Ovary (tissue), 9 donors: ENCODE data around the gene PCSK1N. TPM values are rescaled to one million over a fixed set of nuclear protein-coding genes. Genes with fewer than 3 reads are reported as not detected.

Experiments
- DNase-seq, 5 donors: peaks; one replicate each; pipeline ENCODE4 v3.0.0-alpha.2; 2019 to 2020
- H3K27ac ChIP-seq, 2 donors: fragments of 200-600 bp; one replicate each; pipeline versions ENCODE4 v1.5.1 to v1.8.0; 2019 to 2022
- H3K27me3 ChIP-seq: fragments of 200-600 bp; one replicate; pipeline ENCODE4 v1.8.0; 2022
- H3K36me3 ChIP-seq: fragments of 200-600 bp; sonication (generic); one replicate; pipeline ENCODE4 v1.5.1; 2019
- H3K4me1 ChIP-seq: one replicate; pipeline ENCODE4 v1.8.1; 2013; ENCODE audit warnings: mild to moderate bottlenecking, moderate library complexity; ENCODE audit not compliant: insufficient read depth
- H3K4me3 ChIP-seq: fragments of 200-600 bp; sonication (generic); one replicate; pipeline ENCODE4 v1.5.1; 2017
- H3K9me3 ChIP-seq, 2 donors: fragments of 200-600 bp in 1 of 2; sonication (generic) in 1 of 2; one replicate each; pipeline versions ENCODE4 v1.5.1 to v1.8.1; 2013 to 2019; ENCODE audit warnings: mild to moderate bottlenecking in 1 of 2, moderate library complexity in 1 of 2
- EP300 ChIP-seq: sonication (generic); formaldehyde crosslinking; IDR thresholded peaks from one replicate; pipeline ENCODE4 v1.6.1; 2017; ENCODE audit warnings: antibody characterized with exemption
- POLR2A ChIP-seq: fragments of 450-650 bp; IDR thresholded peaks from one replicate; pipeline ENCODE4 v1.6.1; 2017; ENCODE audit warnings: antibody characterized with exemption, mild to moderate bottlenecking, moderate library complexity
- WGBS, 3 donors: extraction: QIAGEN DNeasy Blood & Tissue Kit in 1 of 3; methylation state at CpG; one replicate each; pipeline versions ENCODE4 v1.1.5 to v1.1.7; 2013 to 2017; 5-methylcytosine and 5-hydroxymethylcytosine counted together
- intact Hi-C, 4 donors: fragments of 100-400 bp; cut with DNase I; formaldehyde crosslinking; loops; one replicate each; pipeline versions ENCODE4 v1.11.0 to v1.15.1; 2022 to 2023
- polyA plus RNA-seq, 2 donors: library from polyadenylated mRNA; stranded (reverse); fragments of 200-250 nt in 1 of 2; fragments of 350-450 nt in 1 of 2; fragmentation: Illumina TruSeq in 1 of 2; extraction: RNeasy Lipid Tissue Mini Kit (QIAGEN cat#74804) in 1 of 2; gene quantifications; one replicate each; pipeline ENCODE4 v1.2.3, GENCODE V29; 2013 to 2014
- total RNA-seq, 7 donors: library from RNA; depleted of rRNA in 2 of 7; stranded (reverse); fragments of >200 nt in 2 of 7; fragmentation: NEBNext Ultra II Directional in 3 of 7; extraction: Animal tissue kit (Norgen Biotek cat#: 25700) in 3 of 7; gene quantifications; one replicate each; pipeline versions ENCODE4 v1.1.0 to v1.2.4, GENCODE V29; 2016 to 2023
- TF ChIP-seq, protein P1 (sequence below), 3 donors: fragments of 450-650 bp in 2 of 3; fragments of 200-600 bp in 1 of 3; IDR thresholded peaks; one replicate each; pipeline versions ENCODE4 v1.5.1 to v1.8.0; 2016 to 2022; ENCODE audit warnings: antibody characterized with exemption in 3 of 3, mild to moderate bottlenecking in 1 of 3
- donor health status: DM: no; HTN: no; CAD: no; lungs with moderate emphysema.
- donor health status: DM: no; HTN: no; CAD: no.
- donor health status: Bipolar disorder and iron deficiency.
- donor health status: DM: yes; HTN: yes; CAD: no.
- donor health status: DM: no; HTN: no; CAD: no.
- donor health status: DM: yes; HTN: yes; CAD: no.

Gene PCSK1N
- total and polyA plus RNA-seq, 9 donors = 0.41 to 10.6 (median 0.81) TPM; not detected in 1

DNA sequence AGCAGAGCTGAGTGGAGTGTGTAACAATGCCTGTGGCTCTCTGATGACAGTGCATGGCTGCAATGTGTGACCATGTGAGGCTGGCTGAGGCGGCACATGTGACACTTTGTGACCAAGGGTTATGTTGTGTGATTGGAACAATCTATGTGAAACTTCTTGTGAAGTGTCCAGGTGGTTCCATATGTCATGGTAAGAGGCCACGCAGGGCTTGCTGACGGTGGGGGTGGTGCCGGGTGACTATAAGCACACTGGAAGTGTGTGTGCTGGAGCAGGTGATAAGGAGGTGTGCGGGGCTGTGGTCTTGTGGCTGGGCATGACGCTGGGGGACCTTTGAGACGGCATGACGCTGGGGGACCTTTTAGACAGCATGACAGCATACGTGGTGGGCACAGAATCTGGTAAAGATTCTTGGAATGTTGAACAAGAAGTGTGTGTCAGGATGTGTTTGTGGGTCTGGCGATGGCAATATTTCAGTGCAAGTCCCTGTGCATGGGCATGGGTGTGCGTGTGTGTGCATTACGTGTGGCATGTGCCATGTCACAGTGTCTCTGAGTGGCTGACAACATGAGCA, 41.0 kb downstream of the PCSK1N start:
- H3K4me1 ChIP-seq = no peaks in the 10 kb centered on the region
- 71 to 80% (median 72%) methylated on average over 12 of the region's 12 CpGs for WGBS, 3 donors
- H3K9me3 ChIP-seq = no peaks in the 10 kb centered on the region
- no peaks in the 10 kb centered on the region for H3K27me3 ChIP-seq
- DNase-seq = no peak
- no peak overlapping the region for H3K27ac ChIP-seq
- no peak overlapping the region for H3K4me3 ChIP-seq
- no peaks in the 10 kb centered on the region for H3K36me3 ChIP-seq
- intact Hi-C loops = no loop called here
- TF ChIP-seq, protein P1, sequence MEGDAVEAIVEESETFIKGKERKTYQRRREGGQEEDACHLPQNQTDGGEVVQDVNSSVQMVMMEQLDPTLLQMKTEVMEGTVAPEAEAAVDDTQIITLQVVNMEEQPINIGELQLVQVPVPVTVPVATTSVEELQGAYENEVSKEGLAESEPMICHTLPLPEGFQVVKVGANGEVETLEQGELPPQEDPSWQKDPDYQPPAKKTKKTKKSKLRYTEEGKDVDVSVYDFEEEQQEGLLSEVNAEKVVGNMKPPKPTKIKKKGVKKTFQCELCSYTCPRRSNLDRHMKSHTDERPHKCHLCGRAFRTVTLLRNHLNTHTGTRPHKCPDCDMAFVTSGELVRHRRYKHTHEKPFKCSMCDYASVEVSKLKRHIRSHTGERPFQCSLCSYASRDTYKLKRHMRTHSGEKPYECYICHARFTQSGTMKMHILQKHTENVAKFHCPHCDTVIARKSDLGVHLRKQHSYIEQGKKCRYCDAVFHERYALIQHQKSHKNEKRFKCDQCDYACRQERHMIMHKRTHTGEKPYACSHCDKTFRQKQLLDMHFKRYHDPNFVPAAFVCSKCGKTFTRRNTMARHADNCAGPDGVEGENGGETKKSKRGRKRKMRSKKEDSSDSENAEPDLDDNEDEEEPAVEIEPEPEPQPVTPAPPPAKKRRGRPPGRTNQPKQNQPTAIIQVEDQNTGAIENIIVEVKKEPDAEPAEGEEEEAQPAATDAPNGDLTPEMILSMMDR (IDR thresholded peaks at IDR 0.05) = no peak
- TF ChIP-seq EP300 (no peak), POLR2A (no peak)

DNA sequence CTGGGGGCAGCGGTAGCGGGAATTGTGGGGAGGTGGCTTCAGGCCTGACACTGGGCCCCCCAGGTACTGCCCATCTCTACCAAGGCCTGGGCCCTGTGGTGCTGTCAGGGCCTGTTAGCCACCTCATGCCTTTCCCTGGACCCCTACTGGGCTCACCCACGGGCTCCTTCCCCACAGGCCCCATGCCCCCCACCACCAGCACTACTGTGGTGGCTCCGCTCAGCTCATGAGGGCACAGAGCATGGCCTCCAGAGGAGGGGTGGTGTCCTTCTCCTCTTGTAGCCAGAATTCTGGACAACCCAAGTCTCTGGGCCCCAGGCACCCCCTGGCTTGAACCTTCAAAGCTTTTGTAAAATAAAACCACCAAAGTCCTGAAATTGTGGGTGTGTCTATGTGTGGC, 41.5 kb downstream of the PCSK1N start:
- no peak overlapping the region for H3K27ac ChIP-seq
- H3K9me3 ChIP-seq = no peaks in the 10 kb centered on the region
- no peaks in the 10 kb centered on the region for H3K36me3 ChIP-seq
- H3K4me3 ChIP-seq = no peak overlapping the region
- H3K27me3 ChIP-seq = no peaks in the 10 kb centered on the region
- no peak for TF ChIP-seq EP300
- DNase-seq = no peak
- WGBS, 3 donors = 72 to 74% (median 73%) methylated on average over 4 of the region's 4 CpGs
- intact Hi-C loops = no loop called here
- H3K4me1 ChIP-seq = no peaks in the 10 kb centered on the region

DNA sequence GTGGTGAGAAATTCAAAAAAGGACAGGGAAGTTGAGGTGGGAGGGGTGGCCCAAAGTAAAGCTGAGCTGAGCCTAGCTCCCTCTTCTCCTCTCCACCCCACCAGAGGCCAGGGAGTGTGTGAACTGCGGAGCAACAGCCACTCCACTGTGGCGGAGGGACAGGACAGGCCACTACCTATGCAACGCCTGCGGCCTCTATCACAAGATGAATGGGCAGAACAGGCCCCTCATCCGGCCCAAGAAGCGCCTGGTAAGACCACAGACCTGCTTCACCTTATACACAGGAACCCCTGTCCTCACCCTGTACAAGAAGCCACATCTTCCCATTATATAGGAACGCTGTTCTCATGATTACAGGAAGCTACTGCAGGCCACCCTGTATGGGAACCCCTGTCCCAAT, 43.2 kb downstream of the PCSK1N start:
- Histone ChIP-seq H3K9me3 (no peaks in the 10 kb centered on the region), H3K36me3 (no peaks in the 10 kb centered on the region), H3K27ac (no peak overlapping the region), H3K27me3 (no peaks in the 10 kb centered on the region), H3K4me1 (no peaks in the 10 kb centered on the region), H3K4me3 (no peak overlapping the region)
- intact Hi-C loops = no loop called here
- WGBS, 3 donors = 74 to 89% (median 85%) methylated on average over 7 of the region's 7 CpGs
- DNase-seq = no peak
- TF ChIP-seq, protein P1 (IDR thresholded peaks at IDR 0.05) = no peak
- no peak for TF ChIP-seq POLR2A
- TF ChIP-seq EP300 = no peak

DNA sequence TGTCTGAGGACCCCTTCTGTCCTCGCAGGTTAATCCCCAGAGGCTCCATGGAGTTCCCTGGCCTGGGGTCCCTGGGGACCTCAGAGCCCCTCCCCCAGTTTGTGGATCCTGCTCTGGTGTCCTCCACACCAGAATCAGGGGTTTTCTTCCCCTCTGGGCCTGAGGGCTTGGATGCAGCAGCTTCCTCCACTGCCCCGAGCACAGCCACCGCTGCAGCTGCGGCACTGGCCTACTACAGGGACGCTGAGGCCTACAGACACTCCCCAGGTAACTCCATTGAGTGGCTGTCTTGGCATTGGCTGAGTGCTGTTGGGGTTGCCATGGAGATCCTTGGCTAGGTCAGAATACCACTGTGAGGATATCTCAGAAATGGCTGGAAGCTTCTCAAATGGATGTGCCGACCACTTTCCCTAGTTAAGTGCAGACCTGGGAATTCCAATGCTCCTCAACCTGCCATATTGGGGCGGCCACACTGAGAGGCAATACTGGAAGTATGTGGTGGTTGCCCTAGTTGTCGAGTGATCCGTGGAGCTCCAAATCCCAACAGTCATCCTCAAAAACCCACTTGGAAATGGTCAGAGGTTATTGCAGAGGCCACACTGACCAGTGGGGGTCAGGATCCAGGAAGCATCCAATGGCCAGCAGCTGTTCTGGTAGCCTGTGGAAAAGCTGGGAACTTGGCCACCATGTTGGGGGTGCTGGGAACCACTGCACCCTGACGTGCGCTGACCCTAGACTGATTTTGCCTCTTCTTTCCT, 44.2 kb downstream of the PCSK1N start:
- no peaks in the 10 kb centered on the region for H3K9me3 ChIP-seq
- H3K4me3 ChIP-seq = no peak overlapping the region
- DNase-seq = no peak
- intact Hi-C loops = no loop called here
- no peak overlapping the region for H3K27ac ChIP-seq
- no peaks in the 10 kb centered on the region for H3K27me3 ChIP-seq
- TF ChIP-seq, protein P1 (IDR thresholded peaks at IDR 0.05) = no peak
- no peaks in the 10 kb centered on the region for H3K36me3 ChIP-seq
- no peaks in the 10 kb centered on the region for H3K4me1 ChIP-seq
- WGBS, 3 donors = 74 to 80% (median 79%) methylated on average over 11 of the region's 11 CpGs

DNA sequence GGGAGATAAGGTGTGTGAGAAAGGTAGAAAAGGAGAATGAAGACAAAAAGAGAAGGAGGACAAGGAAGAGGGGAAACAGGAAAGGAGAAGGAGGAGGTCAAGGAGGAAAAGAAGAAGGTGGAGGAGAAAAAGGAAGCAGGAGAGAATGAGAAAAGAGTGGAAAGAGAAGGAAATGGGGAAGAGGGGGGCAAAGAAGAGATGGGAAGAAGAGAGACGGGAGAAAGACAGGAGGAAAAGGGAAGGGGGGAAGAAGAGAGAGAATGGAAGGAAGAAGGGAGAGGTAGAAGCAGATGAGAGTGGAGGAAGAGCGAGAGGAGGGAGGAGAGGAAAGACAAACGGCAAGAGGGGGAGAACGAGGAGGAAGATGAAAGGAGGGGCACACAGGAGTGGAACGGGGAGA, 44.9 kb downstream of the PCSK1N start:
- WGBS, 3 donors = 51 to 57% (median 53%) methylated on average over 5 of the region's 5 CpGs
- intact Hi-C loops = no loop called here
- Histone ChIP-seq H3K4me1 (no peaks in the 10 kb centered on the region), H3K9me3 (no peaks in the 10 kb centered on the region), H3K27me3 (no peaks in the 10 kb centered on the region), H3K36me3 (no peaks in the 10 kb centered on the region), H3K4me3 (no peak overlapping the region), H3K27ac (no peak overlapping the region)
- TF ChIP-seq EP300 (no peak), POLR2A (no peak)
- TF ChIP-seq, protein P1 (IDR thresholded peaks at IDR 0.05) = no peak
- DNase-seq = no peak
